GM12874 (cell line): ENCODE data around the gene ALK.

Source experiments
- CTCF ChIP-seq: IDR thresholded peaks from 2 replicates; pipeline ENCODE4 v1.5.1; 2011; ENCODE audit warnings: low read depth, mild to moderate bottlenecking, control low read depth, low read length, moderate library complexity; ENCODE audit not compliant: insufficient read depth

The ALK gene

GRCh38 chr2:29561628-29562027 is 359.8 kb downstream of the ALK start:
- TF ChIP-seq CTCF, result no peak

- TF ChIP-seq CTCF, result no peak
Measured at GRCh38 chr2:29561181-29561580, 360.2 kb downstream of the ALK start.

GRCh38 chr2:29560566-29560965 is 360.8 kb downstream of the ALK start:
- TF ChIP-seq CTCF, result no peak

- TF ChIP-seq CTCF, result no peak
Measured at GRCh38 chr2:29560030-29560429, 361.4 kb downstream of the ALK start.

- TF ChIP-seq CTCF, result no peak
Measured at GRCh38 chr2:29559578-29559977, 361.8 kb downstream of the ALK start.

GRCh38 chr2:29558097-29558496 is 363.3 kb downstream of the ALK start:
- TF ChIP-seq CTCF, result no peak

GRCh38 chr2:29557268-29557667 is 364.1 kb downstream of the ALK start:
- no peak for TF ChIP-seq CTCF

GRCh38 chr2:29549069-29549380 is 372.4 kb downstream of the ALK start:
- no peak for TF ChIP-seq CTCF
